Panc1 (cell line): ENCODE results near the gene ALDH7A1.

ENCODE experiments used
- POLR2AphosphoS5 ChIP-seq: IDR thresholded peaks from 2 replicates; pipeline ENCODE4 v1.6.1; 2012; ENCODE audit warnings: mild to moderate bottlenecking, low read depth, low read length, moderate library complexity
- SIN3A ChIP-seq: IDR thresholded peaks from 2 replicates; pipeline ENCODE4 v1.6.1; 2012; ENCODE audit warnings: low read depth, mild to moderate bottlenecking, low read length, moderate library complexity, borderline replicate concordance; ENCODE audit not compliant: insufficient read depth
- TCF7L2 ChIP-seq: IDR thresholded peaks from 2 replicates; pipeline ENCODE4 v1.6.1; 2011; ENCODE audit warnings: mild to moderate bottlenecking, low read depth, low read length, inconsistent platforms
- TF ChIP-seq, protein P1 (sequence below): fragments of 450-650 bp; IDR thresholded peaks from 2 replicates; pipeline ENCODE4 v1.5.1; 2017; ENCODE audit warnings: mild to moderate bottlenecking
- TF ChIP-seq, protein P2 (sequence below), 2 experiments: IDR thresholded peaks; 2 replicates each; pipeline ENCODE4 v1.6.1; 2011 to 2012; ENCODE audit warnings: low read depth in 2 of 2, control low read depth in 1 of 2, low read length in 1 of 2, mild to moderate bottlenecking in 1 of 2, moderate library complexity in 1 of 2; ENCODE audit not compliant: insufficient read depth in 1 of 2

DNA sequence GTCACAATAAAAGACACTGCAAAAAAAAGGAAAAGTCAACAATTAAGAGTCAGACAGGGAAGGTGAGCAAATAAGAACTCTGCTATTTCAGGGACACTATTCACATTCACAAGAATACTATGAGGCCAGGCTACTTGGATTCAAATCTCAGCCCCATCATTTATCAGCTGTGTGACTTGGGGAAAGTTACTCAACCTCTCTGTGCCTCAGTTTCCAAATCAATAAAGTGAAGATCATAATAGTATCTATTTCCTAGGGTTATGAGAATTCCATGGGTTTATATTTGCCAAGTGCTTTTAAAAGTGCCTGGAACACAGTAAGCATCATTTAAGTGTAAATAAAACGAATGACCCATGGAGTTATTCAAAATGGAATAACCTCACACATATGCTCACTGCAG, 56.4 kb downstream of the ALDH7A1 start:
- TF ChIP-seq, protein P1, sequence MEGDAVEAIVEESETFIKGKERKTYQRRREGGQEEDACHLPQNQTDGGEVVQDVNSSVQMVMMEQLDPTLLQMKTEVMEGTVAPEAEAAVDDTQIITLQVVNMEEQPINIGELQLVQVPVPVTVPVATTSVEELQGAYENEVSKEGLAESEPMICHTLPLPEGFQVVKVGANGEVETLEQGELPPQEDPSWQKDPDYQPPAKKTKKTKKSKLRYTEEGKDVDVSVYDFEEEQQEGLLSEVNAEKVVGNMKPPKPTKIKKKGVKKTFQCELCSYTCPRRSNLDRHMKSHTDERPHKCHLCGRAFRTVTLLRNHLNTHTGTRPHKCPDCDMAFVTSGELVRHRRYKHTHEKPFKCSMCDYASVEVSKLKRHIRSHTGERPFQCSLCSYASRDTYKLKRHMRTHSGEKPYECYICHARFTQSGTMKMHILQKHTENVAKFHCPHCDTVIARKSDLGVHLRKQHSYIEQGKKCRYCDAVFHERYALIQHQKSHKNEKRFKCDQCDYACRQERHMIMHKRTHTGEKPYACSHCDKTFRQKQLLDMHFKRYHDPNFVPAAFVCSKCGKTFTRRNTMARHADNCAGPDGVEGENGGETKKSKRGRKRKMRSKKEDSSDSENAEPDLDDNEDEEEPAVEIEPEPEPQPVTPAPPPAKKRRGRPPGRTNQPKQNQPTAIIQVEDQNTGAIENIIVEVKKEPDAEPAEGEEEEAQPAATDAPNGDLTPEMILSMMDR = no peak
- no peak for TF ChIP-seq POLR2AphosphoS5
- TF ChIP-seq, protein P2, sequence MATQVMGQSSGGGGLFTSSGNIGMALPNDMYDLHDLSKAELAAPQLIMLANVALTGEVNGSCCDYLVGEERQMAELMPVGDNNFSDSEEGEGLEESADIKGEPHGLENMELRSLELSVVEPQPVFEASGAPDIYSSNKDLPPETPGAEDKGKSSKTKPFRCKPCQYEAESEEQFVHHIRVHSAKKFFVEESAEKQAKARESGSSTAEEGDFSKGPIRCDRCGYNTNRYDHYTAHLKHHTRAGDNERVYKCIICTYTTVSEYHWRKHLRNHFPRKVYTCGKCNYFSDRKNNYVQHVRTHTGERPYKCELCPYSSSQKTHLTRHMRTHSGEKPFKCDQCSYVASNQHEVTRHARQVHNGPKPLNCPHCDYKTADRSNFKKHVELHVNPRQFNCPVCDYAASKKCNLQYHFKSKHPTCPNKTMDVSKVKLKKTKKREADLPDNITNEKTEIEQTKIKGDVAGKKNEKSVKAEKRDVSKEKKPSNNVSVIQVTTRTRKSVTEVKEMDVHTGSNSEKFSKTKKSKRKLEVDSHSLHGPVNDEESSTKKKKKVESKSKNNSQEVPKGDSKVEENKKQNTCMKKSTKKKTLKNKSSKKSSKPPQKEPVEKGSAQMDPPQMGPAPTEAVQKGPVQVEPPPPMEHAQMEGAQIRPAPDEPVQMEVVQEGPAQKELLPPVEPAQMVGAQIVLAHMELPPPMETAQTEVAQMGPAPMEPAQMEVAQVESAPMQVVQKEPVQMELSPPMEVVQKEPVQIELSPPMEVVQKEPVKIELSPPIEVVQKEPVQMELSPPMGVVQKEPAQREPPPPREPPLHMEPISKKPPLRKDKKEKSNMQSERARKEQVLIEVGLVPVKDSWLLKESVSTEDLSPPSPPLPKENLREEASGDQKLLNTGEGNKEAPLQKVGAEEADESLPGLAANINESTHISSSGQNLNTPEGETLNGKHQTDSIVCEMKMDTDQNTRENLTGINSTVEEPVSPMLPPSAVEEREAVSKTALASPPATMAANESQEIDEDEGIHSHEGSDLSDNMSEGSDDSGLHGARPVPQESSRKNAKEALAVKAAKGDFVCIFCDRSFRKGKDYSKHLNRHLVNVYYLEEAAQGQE (IDR thresholded peaks at IDR 0.05; ENCODE audit: insufficient read depth in 1 of 2, low read depth in 2 of 2, low read length in 1 of 2) = no peak
- no peak for TF ChIP-seq TCF7L2
- TF ChIP-seq SIN3A = no peak
